ENCODE measurements around the gene TRIM61. TPM values are rescaled to one million over a fixed set of nuclear protein-coding genes. Genes with fewer than 3 reads are reported as not detected.
"Not testable (repeated sequence)": the region's sequence is repeated elsewhere in the genome, so short reads cannot be mapped to it uniquely, and the experiment has no call there.

TRIM61 gene
- polyA plus RNA-seq, 2 of the 4 experiments (the other 2 are of a cell fraction): not detected

DNA sequence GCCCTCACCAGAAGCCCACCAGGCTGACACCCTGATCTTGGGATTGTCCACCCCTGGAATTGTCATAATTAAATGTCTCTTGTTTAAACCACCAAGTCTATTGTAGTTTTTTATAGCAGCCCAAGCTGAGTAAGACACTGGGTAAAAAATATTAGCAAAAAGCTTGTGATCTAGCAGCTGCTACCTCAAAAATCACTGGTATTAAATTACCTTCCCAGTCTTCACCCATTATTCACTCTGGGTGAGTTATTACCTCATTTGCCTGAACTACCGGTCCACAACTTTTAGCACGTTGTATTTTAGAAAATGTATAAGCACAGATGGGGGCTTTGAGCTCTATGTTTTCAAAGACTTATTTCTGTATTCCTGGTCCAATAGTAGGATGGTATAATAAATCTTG is 12.0 kb upstream of the TRIM61 start (continued):
- TF ChIP-seq, protein P1, sequence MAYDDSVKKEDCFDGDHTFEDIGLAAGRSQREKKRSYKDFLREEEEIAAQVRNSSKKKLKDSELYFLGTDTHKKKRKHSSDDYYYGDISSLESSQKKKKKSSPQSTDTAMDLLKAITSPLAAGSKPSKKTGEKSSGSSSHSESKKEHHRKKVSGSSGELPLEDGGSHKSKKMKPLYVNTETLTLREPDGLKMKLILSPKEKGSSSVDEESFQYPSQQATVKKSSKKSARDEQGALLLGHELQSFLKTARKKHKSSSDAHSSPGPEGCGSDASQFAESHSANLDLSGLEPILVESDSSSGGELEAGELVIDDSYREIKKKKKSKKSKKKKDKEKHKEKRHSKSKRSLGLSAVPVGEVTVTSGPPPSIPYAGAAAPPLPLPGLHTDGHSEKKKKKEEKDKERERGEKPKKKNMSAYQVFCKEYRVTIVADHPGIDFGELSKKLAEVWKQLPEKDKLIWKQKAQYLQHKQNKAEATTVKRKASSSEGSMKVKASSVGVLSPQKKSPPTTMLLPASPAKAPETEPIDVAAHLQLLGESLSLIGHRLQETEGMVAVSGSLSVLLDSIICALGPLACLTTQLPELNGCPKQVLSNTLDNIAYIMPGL (CRISPR knock-in tag; IDR thresholded peaks at IDR 0.05; ENCODE audit: borderline replicate concordance): no peak
- no peak for TF ChIP-seq CTCF (IDR thresholded peaks at IDR 0.05)

- DNase-seq (ENCODE audit: low read depth in 1 of 2, low spot score in 1 of 2); CTCF ChIA-PET; H3K4me2 ChIP-seq; H3K4me3 ChIP-seq; POLR2A ChIA-PET; H3K4me1 ChIP-seq; FAIRE-seq; ATAC-seq; H3K9me3 ChIP-seq; H3K27ac ChIP-seq: not testable (repeated sequence)
- 14% methylated on average over 2 of the region's 2 CpGs for WGBS (ENCODE audit: missing lambda C conversion rate)
Measured at GRCh38 chr4:164971929-164972328, 5.5 kb downstream of the TRIM61 start.

DNA sequence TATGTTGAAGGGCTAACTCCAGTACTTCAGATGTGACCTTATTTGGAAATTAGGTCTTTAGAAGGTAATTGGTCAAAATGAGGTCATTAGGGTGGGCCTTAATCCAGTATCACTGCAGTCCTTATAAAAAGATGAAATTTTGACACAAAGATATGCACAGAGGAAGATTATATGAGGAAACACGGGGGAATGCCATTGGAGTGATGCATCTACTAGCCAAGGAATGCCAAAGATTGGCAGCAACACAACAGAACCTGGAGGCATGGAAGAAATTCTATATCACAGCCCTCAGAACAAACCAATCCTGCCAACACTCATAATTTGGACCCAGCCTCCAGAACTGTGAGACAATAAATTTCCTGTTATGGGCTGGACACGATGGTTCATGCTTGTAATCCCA is 17.6 kb downstream of the TRIM61 start:
- H3K4me1 ChIP-seq: no peaks in the 10 kb centered on the region
- POLR2A ChIA-PET: no interaction called here
- TF ChIP-seq, protein P2, sequence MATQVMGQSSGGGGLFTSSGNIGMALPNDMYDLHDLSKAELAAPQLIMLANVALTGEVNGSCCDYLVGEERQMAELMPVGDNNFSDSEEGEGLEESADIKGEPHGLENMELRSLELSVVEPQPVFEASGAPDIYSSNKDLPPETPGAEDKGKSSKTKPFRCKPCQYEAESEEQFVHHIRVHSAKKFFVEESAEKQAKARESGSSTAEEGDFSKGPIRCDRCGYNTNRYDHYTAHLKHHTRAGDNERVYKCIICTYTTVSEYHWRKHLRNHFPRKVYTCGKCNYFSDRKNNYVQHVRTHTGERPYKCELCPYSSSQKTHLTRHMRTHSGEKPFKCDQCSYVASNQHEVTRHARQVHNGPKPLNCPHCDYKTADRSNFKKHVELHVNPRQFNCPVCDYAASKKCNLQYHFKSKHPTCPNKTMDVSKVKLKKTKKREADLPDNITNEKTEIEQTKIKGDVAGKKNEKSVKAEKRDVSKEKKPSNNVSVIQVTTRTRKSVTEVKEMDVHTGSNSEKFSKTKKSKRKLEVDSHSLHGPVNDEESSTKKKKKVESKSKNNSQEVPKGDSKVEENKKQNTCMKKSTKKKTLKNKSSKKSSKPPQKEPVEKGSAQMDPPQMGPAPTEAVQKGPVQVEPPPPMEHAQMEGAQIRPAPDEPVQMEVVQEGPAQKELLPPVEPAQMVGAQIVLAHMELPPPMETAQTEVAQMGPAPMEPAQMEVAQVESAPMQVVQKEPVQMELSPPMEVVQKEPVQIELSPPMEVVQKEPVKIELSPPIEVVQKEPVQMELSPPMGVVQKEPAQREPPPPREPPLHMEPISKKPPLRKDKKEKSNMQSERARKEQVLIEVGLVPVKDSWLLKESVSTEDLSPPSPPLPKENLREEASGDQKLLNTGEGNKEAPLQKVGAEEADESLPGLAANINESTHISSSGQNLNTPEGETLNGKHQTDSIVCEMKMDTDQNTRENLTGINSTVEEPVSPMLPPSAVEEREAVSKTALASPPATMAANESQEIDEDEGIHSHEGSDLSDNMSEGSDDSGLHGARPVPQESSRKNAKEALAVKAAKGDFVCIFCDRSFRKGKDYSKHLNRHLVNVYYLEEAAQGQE (IDR thresholded peaks at IDR 0.05): no peak
- TF ChIP-seq NR3C1 (IDR thresholded peaks at IDR 0.05) (no peak), HES2 (IDR thresholded peaks at IDR 0.05) (no peak), CBX8 (IDR thresholded peaks at IDR 0.05) (no peak), CEBPB (IDR thresholded peaks at IDR 0.05) (no peak), EHMT2 (IDR thresholded peaks at IDR 0.05; ENCODE audit: low read depth) (no peak), ZSCAN20 (CRISPR knock-in tag; IDR thresholded peaks at IDR 0.05) (no peak)
- H3K4me2 ChIP-seq: no peak overlapping the region
- ATAC-seq (no peak), DNase-seq (ENCODE audit: low read depth in 1 of 2, low spot score in 1 of 2) (no peak), FAIRE-seq (no peak)
- WGBS (ENCODE audit: missing lambda C conversion rate): 60% methylated on average over 2 of the region's 2 CpGs
- CTCF ChIA-PET: no interaction called here
- no peak overlapping the region for H3K27ac ChIP-seq
- 0 out of 3 replicates have a peak, but pooled peaks cover 3% of the 10 kb centered on the region for H3K9me3 ChIP-seq
- no peak overlapping the region for H3K4me3 ChIP-seq

DNA sequence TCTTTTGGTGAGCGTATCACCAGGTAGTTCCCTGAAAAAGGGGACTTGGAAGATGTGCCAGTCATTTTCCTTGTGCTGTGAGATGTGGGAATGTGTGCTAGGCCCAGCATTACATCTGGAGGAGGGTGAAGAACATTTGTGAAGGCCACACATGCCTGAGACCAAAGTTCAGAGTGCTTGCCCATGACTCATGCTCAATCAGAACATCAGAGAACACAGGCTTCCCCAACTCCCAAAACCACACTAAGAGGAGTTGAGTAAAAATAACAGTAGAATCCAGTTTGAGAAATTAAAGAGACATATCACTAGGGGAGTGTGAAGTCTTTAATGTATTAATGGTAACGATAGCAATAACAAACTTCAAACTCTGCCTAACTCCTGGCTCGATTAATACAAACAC is 18.0 kb downstream of the TRIM61 start:
- DNase-seq (ENCODE audit: low read depth in 1 of 2, low spot score in 1 of 2): peak in 1 of 2 experiments; percentile 6
- WGBS (ENCODE audit: missing lambda C conversion rate): 47% methylated on average over 2 of the region's 3 CpGs
- POLR2A ChIA-PET: not testable (repeated sequence)

More for the DNA sequence above, 18.0 kb downstream of the TRIM61 start:
- H3K4me2 ChIP-seq, H3K4me1 ChIP-seq, FAIRE-seq, H3K9me3 ChIP-seq, CTCF ChIA-PET, H3K4me3 ChIP-seq, H3K27ac ChIP-seq, ATAC-seq: not testable (repeated sequence)

Measured in A549 (cell line).